GM19099 (cell line): ENCODE measurements around the gene CLDN9.

Experiments used
- POLR2A ChIP-seq: IDR thresholded peaks from 3 replicates; pipeline ENCODE4 v1.6.1; 2011; ENCODE audit warnings: low read depth; ENCODE audit not compliant: insufficient read length; ENCODE audit errors: extremely low read depth

CLDN9 gene

DNA sequence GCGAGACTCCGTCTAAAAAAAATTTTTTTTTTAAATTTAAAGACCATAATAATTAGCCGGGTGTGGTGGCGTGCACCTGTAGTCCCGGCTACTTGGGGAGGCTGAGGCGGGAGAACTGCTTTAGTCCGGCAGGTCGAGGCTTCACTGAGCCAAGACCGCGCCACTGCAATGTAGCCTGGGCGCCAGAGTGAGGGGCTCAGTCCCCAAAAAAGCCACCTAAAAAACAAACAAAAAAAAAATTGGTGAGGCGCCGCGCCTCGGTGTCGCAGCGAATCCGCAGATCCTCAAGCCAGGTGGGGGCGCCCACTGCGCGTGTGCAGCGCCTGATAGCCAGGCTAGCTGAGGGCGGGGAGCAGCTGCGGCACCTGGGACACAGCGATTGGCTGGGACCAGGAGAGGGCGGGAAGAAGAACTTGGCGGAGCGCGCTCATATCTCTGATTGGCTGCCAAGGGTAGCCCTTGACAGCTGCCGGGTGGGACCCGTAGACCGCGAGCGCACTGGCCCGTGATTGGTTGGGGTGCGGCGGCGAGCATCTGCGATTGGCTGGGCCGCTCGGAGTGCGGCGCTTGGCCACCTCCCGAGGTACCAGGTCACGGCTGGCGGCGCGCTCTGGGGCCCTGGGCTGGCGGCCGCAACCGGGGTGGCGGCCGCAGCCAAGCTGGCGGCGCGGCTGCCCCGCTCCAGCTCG lies 9.0 kb upstream of the CLDN9 start:
- TF ChIP-seq POLR2A: no peak

GRCh38 chr16:3004319-3004718 lies 8.4 kb upstream of the CLDN9 start:
- no peak for TF ChIP-seq POLR2A

DNA sequence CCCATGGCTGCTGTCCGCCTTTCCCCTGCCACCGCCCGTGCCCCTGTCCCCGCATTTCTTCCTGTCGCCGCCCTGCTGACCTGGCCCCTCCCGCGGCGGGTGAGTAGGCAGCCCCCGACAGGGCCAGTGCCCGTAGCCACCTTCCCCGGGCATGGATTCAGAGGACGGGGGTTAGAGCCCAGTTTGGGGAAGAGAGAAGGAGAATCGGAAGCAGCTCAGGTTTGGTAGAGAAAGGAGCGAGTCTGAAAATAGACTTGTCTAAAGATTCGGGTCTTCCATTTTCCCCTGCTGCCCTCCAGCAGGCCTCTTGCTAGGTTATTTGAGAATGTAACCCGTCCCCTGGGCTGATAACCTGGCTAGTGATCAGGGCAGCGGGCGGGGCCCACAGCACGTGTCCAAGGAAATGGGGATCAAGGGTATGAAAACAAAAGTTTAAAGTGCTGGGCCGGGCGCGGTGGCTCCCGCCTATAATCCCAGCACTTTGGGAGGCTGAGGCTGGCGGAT lies 7.9 kb upstream of the CLDN9 start:
- TF ChIP-seq POLR2A: no peak

DNA sequence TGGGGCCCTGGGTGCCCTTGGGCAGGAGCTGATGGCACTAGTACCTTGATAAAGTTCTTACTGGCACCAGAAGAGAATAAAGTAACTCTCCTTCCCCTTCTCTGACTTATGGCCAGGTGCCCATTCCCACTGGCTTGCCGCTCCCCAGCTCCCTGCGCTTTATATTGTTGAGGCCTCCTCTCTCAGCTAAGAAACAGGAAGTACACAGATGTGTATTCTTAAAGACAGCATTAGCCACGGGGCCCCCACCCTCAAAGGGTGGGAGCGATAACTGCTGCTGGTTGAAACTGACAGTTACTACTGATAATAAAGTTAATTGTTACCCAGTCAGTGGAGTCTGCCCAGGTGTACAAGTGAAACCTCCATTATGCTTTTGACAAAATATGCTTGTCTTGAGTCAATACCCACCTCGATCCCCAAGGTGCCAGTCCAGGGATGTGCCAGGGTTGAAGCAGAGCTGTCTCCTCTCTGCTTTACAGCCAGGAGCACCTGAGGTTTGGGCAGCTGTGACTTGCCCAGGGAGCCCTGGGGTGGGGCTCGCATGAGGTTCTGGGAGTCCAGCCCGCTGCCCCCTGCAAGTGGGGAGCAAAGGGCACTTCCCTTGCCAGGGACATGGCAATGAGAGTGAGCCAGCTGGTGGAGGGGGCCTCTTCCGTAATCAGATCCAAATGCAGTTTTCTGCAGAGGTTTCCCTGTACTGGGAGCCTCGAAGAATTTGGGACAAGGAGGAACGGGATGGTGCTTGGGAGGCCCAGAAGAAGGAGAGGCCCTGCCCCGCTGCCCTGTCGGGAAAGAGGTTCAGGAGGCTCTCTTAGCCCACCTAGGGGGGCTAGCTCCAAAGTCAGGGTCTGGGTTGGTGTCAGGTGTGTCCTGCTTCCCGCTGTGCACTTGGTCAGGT lies 5.4 kb upstream of the CLDN9 start:
- no peak for TF ChIP-seq POLR2A

- TF ChIP-seq POLR2A: no peak
Measured at GRCh38 chr16:3007957-3008689, 4.6 kb upstream of the CLDN9 start.

DNA sequence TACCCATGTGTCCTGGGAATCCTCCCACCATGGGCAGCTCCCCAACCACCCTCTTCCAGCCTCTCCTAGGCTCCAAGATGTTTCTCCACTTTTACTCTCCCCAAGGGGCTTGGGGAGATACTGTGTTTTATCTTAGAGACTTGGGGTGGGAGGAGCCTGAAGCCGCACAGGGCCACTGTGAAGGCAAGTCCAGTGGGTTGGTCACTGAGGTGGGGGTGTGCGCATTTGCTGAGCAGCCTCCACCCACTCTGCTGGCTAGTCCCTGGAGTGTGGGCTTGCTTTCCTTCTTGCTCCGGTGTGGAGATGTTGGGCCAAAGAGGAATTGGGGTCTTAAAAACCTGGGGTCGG lies 4.1 kb upstream of the CLDN9 start:
- no peak for TF ChIP-seq POLR2A

GRCh38 chr16:3009568-3010390 lies 2.9 kb upstream of the CLDN9 start:
- TF ChIP-seq POLR2A: no peak

- TF ChIP-seq POLR2A: no peak
Measured at GRCh38 chr16:3010510-3010909, 2.2 kb upstream of the CLDN9 start.

DNA sequence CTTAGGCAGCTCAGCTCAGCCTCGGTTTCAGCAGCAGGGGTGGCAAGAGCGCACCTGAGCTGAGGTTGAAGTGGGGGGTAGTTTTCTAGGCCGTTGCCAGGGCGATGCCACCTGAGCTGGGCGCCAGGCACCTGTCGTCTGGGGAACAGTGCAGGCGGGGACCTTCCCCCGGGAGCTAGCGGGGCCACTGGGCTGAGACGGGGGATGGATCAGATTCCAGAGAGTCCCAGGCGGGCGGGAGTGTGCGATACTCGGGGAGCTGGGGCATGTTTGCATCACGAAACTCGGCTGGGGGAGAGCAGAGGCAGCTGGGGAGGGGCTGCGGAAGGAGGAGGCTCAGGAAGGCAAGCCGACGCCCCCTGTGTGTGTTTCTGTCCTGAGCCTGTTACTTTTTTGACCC lies 477 bp upstream of the CLDN9 start:
- TF ChIP-seq POLR2A: no peak

DNA sequence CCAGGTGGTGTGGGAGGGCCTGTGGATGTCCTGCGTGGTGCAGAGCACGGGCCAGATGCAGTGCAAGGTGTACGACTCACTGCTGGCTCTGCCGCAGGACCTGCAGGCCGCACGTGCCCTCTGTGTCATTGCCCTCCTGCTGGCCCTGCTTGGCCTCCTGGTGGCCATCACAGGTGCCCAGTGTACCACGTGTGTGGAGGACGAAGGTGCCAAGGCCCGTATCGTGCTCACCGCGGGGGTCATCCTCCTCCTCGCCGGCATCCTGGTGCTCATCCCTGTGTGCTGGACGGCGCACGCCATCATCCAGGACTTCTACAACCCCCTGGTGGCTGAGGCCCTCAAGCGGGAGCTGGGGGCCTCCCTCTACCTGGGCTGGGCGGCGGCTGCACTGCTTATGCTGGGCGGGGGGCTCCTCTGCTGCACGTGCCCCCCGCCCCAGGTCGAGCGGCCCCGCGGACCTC lies 798 bp downstream of the CLDN9 start:
- no peak for TF ChIP-seq POLR2A

- no peak for TF ChIP-seq POLR2A
Measured at GRCh38 chr16:3013998-3014690, 1.4 kb downstream of the CLDN9 start.

DNA sequence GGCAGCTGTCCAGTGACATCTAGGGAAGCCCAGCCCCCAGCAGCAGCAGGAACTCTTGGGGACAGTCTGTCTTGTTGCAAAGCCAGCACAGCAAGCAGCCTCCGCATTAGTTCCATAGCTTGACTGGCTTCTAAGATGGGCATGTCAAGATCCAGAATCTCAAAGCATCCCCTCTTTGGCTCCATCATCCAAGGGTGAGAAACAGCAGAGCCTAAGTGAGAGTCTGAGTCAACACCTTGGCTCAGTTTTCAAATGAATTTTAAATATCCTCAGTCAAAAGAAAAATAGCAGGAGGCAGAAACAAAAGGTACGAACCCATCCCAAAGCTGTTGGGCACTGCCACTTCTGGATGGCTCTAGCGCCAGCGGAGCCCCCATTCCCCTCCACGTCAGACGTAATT lies 2.2 kb downstream of the CLDN9 start:
- TF ChIP-seq POLR2A: no peak

DNA sequence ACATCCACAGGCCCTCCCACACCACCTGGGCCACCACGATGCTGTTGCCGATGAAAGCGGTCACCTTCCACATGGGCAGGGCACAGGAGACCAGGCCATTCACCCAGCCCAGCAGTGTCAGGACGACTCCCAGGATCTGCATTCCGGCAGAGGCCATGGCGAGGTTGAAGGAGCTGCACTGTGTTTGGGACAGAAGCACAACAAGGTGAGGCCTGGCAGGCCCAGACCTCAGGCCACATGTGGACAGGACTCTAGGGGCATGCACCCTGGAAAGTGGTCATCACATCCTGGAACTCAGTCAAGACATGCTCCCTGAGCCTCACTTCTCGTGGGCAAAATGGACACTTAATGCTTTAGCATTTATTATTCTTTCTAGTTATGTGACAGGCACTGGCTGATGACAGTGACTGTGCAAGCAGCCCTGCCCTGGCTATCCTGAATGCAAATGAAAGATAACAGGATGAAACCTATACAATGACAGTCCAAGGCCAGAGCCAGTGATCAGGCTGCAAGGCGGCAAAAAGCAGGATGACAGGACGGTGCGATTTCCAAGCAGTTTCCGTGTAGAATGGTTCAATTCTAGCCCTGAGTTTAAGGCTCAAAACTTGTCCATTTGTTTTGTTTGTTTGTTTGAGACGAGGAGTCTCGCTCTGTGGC lies 3.3 kb downstream of the CLDN9 start:
- no peak for TF ChIP-seq POLR2A

DNA sequence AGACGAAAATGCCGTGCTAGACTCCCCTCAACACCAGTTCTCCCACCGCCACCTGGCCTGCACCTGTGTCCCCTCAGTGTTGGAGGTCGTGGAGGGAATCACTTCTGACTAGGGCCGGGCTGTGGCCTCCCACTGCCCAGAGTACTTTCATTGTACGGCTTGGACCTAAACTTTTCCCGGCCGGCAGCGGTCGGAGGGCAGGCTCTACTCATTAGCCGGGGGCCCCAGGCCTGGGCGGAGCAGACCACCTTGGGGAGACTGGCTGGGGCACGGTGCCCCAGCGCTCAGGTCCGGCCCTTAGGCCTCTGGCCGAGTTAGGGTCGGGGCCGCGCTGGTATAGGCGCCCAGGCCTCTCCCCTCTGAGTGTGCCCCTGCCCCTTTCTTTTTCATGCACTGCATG lies 4.6 kb downstream of the CLDN9 start:
- TF ChIP-seq POLR2A: no peak
